NK-92 (cell line): ENCODE data around the gene SPAG9.
"Not testable (repeated sequence)": the region's sequence is repeated elsewhere in the genome, so short reads cannot be mapped to it uniquely, and the experiment has no call there.

Experiments
- DNase-seq: peaks from one replicate; lab custom pipeline; 2025; ENCODE audit not compliant: unreplicated experiment; lab: John Stamatoyannopoulos, UW

The SPAG9 gene

GRCh38 chr17:51133365-51133764 lies 12.7 kb upstream of the SPAG9 start:
- DNase-seq, result no peak

- DNase-seq, result no peak
Measured at GRCh38 chr17:51132964-51133319, 12.3 kb upstream of the SPAG9 start.

GRCh38 chr17:51128076-51128475 lies 7.4 kb upstream of the SPAG9 start:
- no peak for DNase-seq

GRCh38 chr17:51124640-51125503 lies 4.2 kb upstream of the SPAG9 start:
- DNase-seq, result no peak

- DNase-seq, result not testable (repeated sequence)
Measured at GRCh38 chr17:51122473-51123115, 1.9 kb upstream of the SPAG9 start.

- no peak for DNase-seq
Measured at GRCh38 chr17:51121620-51122472, 1.2 kb upstream of the SPAG9 start.

GRCh38 chr17:51120357-51120738 lies 320 bp downstream of the SPAG9 start:
- no peak for DNase-seq

GRCh38 chr17:51119415-51120356 lies 982 bp downstream of the SPAG9 start:
- no peak for DNase-seq

GRCh38 chr17:51118330-51119195 lies 2.1 kb downstream of the SPAG9 start:
- DNase-seq, result no peak

- DNase-seq, result no peak
Measured at GRCh38 chr17:51115179-51115578, 5.5 kb downstream of the SPAG9 start.

- not testable (repeated sequence) for DNase-seq
Measured at GRCh38 chr17:51112303-51113222, 8.1 kb downstream of the SPAG9 start.

GRCh38 chr17:51107778-51108177 lies 12.9 kb downstream of the SPAG9 start:
- DNase-seq, result no peak

- no peak for DNase-seq
Measured at GRCh38 chr17:51103451-51103850, 17.2 kb downstream of the SPAG9 start.

GRCh38 chr17:51103050-51103449 lies 17.6 kb downstream of the SPAG9 start:
- DNase-seq, result no peak

GRCh38 chr17:51097708-51098446 lies 22.8 kb downstream of the SPAG9 start:
- DNase-seq, result no peak

- DNase-seq, result no peak
Measured at GRCh38 chr17:51091635-51092034, 29.0 kb downstream of the SPAG9 start.

- not testable (repeated sequence) for DNase-seq
Measured at GRCh38 chr17:51088868-51089267, 31.8 kb downstream of the SPAG9 start.

GRCh38 chr17:51088287-51088686 lies 32.4 kb downstream of the SPAG9 start:
- DNase-seq, result no peak
